HG03095 (cell line): Measurements from ENCODE around the gene MDN1.
"Not testable (repeated sequence)": the region's sequence is repeated elsewhere in the genome, so short reads cannot be mapped to it uniquely, and the experiment has no call there.

Experiments used
- ATAC-seq: cut with Tn5 transposase; IDR thresholded peaks from one replicate; pipeline ENCODE4 v1.9.1; 2021; ENCODE audit warnings: moderate library complexity; ENCODE audit not compliant: unreplicated experiment

MDN1 gene

DNA sequence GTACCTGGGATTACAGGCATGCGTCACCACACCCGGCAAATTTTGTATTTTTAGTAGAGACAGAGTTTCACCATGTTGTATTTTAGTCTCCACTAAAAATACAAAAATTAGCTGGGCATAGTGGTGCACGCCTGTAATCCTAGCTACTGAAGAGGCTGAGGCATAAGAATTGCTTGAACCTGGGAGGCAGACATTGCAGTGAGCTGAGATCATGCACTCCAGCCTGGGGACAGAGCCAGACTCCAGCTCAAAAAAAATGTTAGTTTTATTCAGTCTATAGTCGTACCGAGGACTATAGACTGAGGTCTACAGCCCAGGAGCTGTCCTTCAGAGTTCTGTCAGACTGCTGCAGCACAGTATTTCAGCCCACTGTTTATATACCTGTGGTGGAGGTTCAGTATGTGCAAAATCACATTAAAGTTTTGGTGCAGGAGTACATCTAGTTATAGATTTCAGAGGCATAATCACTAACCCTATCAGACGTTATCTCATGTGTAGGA is 6.5 kb upstream of the MDN1 start:
- no peak for ATAC-seq

DNA sequence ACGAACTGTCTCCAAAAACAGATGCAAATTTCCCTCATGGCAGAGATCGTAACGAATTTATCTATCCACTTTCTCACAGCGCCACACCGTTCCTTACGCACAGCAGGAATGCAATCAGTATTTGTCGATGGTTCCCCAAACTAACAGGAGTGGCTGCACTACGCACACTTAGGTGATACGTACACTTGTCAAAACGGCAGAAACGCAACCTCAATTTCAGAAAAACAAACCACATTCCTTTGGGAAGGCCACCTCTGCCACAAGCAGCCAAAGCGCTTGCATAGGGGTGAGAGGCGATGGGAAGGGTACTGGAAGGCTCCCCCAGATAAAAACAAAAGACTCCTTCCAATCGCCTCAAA is 638 bp downstream of the MDN1 start:
- peak; percentile 28 for ATAC-seq

DNA sequence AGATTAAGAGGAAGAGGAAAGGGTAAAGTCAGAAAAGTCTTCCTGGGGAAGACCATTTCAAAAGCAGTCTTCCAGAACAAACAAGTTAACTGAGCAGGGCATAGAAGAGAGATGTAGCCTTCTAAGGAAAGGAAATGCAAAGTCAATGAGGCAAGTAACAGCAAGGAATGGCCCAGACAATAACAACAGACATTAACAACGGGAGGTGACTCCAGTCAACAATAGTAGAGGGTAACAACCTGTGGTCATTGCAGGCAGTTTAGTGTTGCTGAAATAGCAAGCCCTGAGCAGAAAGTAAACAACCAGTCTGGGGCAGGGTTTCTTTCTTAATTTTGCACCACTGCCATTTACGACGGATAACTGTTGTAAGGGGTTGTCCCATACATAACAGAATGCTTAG is 2.1 kb downstream of the MDN1 start:
- ATAC-seq: no peak

DNA sequence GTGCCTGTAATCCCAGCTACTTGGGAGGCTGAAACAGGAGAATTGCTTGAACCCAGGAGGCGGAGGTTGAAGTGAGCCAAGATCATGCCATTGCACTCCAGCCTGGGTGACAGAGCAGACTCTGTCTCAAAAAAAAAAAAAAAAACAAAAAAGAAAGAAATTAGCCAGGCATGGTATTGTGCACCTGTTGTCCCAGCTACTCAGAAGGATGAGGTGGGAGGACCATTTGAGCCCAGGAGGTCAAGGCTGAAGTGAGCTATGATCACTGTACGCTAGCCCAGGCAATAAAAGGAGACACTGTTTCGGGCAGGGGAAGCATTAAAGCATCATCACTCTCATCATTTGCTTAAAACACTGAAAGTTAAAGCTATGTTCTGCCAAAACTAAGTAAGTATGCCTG is 6.2 kb downstream of the MDN1 start:
- ATAC-seq: not testable (repeated sequence)

DNA sequence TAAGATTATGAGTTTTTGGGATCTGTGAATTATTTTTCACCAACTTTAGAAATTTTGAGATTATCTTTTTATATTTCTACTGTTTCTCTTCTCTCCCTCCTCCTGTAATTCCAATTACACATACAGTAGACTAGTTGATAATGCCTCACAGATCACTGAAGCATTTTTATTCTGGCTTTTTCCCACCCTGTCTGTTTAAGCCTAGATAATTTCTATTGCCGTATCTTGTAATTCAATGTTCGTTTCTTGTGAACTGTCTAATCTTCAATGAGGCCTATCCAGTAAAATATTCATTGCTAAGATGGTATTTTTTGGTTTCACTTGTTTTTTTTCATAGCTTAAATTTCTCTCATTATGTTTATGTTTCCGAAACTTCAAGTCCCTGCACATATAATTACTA is 12.0 kb downstream of the MDN1 start:
- no peak for ATAC-seq

DNA sequence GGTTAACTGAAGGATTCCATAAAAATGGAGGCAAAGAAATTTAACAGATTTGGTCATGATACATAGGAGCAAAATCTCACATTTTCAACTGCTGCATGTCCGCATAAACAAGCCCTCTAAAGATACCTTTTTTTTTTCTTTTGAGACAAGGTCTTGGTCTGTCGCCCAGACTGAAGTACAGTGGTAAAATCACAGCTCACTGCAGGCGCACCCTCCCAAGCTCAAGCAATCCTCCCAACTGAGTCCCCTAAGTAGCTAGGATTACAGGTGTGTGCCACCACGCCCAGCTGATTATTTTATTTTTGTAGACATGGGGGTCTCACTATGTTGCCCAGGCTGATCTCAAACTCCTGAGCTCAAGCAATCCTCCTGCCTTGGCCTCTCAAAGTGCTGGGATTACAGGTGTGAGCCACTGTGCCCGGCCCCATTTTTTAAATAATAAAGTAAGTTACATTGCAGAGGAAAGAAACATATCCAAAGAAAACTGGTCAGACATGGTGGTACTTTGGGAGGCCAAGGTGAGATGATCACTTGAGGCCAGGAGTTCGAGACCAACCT is 13.7 kb downstream of the MDN1 start:
- ATAC-seq: no peak

DNA sequence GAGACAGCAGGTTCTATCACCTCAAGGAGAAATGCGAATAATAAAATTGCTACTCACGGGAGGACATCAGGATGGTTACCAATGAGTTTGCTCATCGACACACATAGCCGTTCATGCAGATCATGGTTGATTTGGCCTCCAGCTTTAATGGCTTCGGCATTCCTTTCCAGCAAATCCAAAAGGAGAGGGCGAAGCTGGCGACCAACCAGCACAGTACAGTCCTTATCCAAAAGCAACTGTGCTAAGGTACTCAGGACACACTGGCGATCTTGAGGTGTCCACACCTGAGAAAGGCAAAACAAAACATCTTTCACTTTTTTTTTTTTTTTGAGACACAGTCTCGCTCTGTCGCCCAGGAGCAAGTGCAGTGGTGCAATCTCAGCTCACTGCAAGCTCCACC is 16.3 kb downstream of the MDN1 start:
- ATAC-seq: no peak

DNA sequence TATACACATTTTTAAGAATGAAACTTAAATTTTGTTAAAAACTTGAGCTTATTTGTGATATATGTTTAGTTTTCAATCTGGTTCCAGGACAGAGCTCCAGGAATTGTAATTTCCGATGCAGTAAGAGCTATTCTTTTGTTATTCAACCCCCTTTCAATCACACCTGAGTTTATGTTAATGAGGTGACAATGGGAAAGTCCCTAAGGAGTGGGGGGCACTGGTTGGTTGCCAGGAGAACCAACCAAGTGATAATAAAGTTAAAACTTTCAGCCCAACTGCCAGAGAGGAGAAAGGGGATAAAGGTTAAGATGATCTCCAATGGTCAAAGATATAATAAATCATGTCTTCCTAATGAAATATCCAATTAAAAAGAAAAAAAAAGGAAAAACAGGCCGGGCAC is 19.8 kb downstream of the MDN1 start:
- no peak for ATAC-seq

DNA sequence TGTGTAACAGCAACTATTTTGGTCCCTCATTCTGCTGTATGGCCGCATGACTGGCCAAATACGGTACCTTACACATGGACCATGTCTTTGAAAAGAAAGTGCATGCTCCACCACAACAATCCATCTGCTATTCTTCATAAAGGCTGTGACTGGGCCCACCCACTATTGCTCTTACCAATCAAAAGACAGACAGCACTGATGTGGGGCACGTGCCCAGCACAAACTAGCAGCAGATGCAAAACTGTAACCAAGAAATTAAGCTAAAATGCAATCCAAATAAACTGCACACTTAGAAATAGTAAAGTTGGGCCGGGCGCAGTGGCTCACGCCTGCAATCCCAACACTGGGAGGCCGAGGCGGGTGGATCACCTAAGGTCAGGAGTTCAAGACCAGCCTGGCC is 20.5 kb downstream of the MDN1 start:
- no peak for ATAC-seq

DNA sequence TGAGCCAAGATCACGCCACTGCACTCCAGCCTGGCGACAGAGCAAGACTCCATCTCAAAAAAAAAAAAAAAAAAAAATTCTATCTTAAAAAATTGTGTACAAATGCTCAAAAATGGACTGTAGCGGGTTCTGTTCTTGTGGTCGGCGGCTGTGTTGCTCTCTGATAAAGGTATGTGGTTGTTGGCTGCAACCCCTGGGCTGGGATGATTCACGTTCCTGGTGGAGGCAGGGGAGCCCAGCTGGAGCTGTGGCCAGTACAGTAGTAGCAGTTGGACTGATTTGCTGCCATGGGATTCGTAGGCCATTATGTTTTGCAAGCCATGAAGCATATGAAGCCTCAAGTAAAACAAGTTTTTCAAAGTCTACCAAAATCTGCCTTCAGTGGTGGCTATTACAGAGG is 22.3 kb downstream of the MDN1 start:
- ATAC-seq: no peak

DNA sequence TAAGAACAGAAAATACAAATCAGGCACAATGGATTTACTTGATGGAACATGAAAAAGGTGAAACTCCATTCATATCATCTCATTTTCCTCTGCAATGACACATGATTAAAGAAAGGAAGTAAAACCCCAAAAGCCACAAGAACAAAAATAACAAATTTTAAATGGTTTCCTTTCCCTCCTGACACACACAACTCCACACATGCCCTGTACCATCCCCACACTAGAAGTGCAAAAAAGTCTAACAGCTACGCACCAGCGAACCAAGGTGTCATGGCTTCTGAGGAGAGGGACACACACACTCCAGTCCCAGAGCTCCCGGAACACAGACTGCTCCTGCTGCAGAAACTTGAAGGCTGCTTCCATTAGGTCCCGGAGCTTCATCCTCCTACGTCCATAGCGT is 25.3 kb downstream of the MDN1 start:
- ATAC-seq: no peak

DNA sequence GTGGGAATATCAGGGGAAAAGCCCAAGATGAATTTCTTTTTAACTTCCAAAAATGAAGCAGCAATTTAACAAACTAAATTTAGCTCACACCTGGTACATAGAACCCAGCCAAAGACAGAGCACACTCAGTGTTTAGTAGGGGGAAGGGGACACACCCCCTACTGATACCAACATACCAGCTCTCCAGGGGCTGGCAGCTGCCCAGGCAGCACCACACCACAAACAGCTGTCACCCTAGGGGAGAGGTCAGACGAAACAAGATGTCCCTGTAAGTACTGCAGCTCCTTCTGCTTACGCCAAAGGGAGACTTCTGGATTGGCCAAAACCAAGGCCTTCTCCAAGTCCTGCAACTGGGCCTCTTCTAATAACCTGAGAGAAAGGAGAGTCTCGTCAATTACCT is 26.0 kb downstream of the MDN1 start:
- no peak for ATAC-seq

DNA sequence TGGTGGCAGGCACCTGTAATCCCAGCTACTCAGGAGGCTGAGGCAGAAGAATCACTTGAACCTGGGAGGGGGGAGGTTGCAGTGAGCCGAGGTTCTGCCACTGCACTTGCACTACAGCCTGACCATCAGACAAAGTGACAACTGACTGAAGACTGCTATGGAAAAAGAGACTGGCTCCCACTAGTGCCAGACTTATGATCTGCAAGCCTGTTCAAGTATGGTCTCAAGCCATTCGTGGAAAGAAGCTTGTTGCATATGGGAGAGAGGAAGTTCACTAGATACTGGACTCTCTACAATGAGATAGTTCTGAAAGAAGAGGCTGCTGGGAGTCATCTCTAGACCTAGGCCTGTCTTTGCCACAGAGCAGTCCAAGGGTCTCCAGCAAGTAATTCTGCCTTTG is 26.7 kb downstream of the MDN1 start:
- peak; percentile 86 for ATAC-seq

DNA sequence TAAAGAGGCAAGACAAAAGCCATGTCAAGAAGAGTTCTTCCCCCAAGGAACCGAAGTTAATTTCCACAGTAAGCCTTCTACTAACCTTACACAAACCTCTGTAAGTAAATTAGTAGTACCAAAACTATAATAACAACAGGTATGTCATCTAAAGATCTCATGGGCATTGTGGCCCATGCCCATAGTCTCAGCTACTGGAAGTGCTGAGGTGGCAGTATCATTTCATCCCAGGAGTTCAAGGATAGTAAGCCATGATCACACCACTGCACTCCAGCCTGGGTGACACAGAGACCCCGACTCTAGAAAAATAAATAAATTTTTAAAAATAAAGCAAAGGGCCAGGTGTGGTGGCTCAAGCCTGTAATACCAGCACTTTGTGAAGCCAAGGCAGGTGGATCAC is 29.2 kb downstream of the MDN1 start:
- no peak for ATAC-seq

DNA sequence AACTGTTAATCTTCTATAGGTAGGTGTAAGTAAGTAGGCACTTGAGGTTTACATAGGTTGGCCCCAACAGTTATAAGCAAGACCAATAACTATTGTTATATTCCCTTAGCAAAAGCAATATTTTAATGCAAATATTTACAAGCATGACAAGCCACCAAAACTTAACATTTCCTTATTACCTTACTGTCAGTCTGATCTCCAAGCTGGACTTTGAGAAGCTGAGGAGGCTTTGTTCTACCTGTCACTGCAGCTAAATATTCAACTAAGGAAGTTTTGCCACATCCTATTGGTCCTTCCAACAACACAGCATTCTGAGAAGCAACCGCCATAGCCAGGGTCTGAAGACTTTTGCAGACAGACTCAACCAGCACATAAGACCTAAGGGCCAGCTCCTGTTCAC is 29.6 kb downstream of the MDN1 start:
- no peak for ATAC-seq

DNA sequence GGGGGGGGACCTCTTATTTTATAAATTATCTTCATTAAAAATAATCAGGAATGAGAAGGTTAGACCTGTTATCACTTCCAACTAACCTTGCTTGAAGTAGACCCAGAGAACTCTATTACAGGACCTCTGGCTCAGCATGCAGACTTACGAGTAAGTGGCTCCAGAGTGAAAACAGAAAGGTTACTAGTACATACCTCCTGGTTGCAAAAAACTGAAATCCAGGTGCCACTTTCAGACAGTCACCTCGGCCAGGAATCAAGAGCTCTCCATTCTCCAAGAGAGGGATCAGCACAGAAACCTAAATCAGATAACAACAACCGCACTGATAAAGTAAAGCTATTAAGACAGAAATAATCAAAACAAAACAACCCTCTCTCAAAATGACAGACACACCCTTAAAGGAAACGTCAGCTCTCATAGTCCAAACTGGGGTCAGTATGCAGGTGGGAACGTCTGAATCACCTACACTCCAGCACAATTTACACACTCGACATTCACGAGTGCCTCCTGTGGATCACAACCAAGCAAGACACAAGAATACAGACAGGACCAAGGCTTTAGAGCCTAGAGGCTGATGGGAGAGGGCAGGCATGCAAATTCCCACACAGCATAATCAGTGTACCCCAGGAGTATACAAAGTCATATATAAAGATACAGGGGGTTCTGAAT is 31.8 kb downstream of the MDN1 start:
- ATAC-seq: no peak

DNA sequence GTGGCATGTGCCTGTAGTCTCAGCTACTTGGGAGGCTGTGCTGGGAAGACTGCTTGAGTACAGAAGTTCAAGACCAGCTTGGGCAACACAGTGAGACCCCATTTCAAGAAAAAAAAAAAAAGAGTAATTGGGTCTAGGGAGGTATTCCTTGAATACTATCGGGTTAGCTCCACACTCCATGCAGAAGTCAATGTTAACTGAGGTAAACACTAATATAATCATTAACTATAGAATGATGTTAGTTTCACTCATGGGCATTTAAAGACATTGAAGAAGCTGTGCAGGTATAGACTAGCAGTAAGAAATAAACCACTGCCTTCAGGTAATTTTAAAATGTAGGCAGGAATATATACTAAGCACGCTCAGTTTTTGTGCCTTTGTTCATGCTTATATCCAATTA is 32.6 kb downstream of the MDN1 start:
- ATAC-seq: no peak

DNA sequence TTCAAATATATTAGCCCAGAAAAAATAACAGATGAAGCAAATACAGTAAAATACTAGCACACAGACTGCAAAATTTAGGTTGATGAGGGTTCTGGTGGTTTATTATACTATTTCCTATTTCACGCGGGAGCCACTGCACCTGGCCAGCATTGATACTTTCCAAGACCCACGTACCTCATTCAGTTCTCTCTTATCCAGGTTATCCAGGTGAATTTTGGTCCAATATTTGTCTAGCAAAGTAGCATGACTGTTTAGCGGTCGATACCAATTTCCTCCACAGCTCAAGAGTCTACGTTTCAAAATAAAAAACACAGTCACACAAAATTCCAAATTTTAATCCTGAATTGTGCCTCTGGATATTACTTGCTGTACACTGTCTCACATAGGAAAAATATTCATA is 34.8 kb downstream of the MDN1 start:
- no peak for ATAC-seq

DNA sequence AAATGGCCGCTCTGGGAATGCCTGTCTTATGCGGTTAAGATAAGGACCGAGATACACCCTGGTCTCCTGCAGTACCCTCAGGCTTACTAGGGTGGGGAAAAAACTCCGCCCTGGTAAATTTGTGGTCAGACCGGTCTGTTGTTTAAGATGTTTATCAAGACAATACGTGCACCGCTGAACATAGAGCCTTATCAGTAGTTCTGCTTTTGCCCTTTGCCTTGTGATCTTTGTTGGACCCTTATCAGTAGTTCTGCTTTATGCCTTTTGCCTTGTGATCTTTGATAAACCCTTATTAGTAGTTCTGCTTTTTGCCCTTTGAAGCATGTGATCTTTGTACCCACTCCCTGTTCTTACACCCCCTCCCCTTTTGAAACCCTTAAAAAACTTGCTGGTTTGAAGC is 36.3 kb downstream of the MDN1 start:
- ATAC-seq: not testable (repeated sequence)

DNA sequence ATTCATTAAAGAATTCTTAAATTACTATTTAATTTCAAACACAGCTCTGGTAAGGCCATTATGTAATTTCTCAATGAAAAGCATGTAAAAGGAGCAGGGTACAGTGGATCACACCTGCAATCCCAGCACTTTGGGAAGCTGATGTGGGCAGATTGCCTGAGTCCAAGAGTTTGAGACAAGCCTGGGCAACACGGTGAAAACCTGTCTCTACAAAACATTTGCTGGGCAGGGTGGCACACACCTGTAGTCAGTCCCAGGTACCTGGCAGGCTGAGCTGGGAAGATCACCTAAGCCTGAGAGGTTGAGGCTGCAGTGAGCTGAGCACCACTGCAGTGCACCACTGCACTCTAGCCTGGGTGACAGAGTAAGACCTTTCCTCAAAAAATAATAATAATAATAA is 37.4 kb downstream of the MDN1 start:
- no peak for ATAC-seq

DNA sequence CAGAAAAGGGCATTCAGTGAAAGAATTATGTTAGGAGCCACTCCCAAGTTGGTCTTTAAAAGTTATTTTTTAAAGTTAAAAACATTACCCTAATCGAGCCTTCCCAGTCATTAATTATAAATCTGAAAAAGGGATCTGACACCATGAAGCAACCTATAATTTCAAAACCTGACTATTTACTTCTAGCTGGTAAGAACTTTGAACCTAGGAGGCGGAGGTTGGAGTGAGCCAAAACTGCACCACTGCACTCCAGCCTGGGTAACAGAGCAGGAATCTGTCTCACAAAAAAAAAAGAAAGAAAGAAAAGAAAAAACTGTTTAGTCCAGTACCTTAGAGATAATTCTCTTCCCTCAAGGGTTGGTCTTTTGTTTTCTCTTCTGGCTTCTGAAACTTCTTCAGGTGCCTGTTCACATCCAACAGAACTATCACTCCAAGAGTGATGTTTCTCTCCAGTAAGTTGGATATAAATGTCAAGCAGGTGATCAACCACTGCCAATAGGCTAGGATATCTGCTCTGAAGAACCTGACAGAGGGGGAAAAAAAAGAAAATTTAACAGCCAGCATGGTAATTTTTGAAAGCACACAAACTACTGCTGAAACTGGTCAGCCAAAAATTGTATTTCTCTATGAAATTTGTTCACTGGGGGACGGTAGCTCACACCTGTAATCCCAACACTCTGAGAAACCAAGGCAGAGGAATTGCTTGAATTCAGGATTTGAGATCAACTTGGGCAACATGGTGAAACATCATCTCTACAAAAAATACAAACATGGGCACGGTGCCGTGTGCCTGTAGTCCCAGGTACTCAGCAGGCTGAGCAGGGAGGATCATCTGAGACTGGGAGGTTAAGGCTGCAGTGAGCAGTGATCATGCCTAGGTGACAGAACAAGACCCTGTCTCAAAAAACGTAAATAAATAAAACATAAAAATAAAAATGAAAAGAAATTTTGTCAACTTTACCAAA is 38.2 kb downstream of the MDN1 start:
- ATAC-seq: no peak

DNA sequence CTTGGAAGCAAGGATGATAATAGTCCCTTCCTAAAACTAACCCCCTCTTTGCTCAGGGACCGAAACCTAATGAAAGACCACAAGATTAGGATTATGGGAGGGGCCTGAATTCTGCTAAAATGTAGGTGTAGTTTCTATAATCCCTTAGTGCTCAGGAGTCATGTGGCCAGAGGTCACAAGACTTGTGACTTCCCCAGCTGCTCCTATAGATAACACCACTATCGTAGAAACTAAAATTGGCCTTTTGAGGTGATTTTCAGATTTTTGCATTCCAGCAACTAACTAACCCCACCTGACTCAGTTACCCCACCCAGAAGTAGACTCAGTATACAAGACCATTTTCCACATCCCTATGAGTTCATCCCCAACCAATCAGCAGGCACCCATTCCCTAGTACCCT is 42.1 kb downstream of the MDN1 start:
- no peak for ATAC-seq
